NK-92 (cell line): ENCODE results near the gene TAF1.
"Not testable (repeated sequence)": the region's sequence is repeated elsewhere in the genome, so short reads cannot be mapped to it uniquely, and the experiment has no call there.

Experiments used
- DNase-seq: peaks from one replicate; lab custom pipeline; 2025; ENCODE audit not compliant: unreplicated experiment; lab: John Stamatoyannopoulos, UW

TAF1 gene

DNA sequence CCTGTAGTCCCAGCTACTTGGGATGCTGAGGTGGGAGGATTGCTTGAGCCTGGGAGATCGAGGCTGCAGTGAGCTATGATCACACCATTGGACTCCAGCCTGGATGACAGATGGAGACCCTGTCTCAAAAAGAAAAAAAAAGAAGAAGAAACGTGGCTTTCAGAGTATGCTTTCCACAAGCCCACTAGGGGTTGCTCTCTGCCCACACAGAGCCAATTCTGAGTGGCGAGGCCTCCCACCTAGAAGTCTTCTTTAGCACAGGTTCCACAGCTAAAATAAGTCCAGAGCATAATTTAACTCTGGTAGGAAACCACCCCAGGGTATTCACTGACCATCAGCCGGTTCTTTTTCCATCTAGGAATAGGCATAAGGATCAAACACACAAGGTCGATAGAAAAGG, 50.1 kb downstream of the TAF1 start:
- not testable (repeated sequence) for DNase-seq

DNA sequence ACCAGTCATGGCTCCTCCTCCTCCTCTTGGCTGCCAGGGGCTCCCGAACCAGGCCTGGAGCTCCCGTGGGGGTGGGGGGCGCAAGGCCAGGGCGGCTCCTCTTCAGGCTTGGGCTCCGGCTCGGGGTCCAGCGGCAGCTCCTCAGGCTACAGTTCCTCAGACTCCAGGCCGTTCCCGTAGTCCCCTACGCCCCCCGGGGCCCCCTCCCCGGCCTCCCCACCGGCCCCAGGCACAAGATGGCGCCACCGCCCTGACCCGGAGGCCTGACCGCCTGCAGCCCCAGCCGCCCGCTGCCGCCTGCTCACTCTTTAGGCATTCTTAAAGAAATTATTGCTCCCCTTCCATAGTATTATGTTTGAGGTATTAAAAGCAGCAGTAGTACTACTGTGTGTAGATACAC, 54.5 kb downstream of the TAF1 start:
- no peak for DNase-seq

DNA sequence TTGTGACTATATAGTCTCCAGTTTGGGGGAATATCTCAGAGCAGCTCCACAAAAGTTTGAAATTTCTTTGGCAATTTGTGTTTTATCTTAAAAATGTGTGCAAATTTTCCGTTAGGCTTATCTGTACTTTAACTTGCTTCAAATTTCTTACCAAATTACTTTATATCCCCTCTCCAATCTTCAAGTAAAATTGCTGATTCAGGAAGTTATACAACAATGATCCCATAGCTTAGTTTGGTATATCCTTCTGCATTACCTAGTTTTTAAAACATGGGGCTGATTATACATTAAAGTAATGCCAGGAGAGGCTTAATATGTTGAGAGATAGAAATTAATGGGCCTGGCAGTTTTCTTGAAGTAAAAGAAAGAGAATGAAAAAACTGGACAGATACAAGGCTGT, 66.6 kb downstream of the TAF1 start:
- no peak for DNase-seq

DNA sequence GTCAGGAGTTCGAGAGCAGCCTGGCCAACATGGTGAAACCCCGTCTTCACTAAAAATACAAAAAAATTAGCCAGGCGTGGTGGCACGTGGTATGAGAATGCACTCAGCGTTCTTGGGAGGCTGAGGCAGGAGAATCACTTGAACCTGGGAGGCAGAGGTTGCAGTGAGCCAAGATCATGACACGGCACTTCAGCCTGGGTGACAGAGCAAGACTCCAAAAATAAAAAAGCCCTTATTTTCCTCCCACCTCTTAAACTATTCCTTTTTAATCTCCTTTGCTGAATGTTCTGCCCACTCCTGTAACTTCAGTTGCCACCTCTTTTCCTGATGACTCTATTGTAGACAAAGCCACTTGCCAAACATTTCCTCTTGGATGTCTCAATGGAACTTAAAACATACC, 72.6 kb downstream of the TAF1 start:
- DNase-seq: no peak

DNA sequence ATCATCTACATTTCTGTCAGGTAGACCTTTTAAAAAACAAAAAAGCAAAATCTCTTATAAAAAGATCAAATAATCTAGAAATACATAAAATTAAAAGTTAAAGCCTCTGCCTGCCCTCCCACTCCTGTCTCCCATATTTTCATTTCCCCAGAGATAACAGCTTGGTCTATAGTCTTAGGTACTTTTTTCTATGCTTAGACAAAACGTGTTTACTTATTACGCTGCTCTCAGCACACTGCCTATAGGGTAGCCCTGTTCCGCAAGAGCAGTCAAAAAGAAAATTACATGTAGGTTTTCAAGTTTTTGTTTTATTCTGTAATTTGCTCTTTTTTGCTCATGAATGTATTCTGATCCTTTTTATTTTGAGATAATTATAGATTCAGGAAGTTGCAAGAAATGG, 73.3 kb downstream of the TAF1 start:
- no peak for DNase-seq

DNA sequence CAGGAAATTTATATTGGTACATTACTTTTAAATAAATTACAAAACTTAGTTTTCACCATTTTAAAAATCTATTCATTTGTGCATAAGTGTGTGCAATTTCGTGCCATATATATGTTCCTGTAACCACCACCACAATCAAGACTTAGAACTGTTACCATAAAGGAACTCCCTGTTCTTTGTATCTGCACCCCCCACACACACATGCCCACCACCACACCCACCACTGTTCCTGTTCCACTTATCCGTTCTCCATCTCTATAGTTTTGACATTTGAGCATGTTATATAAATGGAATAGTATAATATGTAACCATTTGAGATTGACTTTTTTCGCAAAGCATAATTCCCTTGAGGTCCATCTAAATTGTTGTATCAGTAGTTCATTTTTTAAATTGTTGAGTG, 73.7 kb downstream of the TAF1 start:
- no peak for DNase-seq

DNA sequence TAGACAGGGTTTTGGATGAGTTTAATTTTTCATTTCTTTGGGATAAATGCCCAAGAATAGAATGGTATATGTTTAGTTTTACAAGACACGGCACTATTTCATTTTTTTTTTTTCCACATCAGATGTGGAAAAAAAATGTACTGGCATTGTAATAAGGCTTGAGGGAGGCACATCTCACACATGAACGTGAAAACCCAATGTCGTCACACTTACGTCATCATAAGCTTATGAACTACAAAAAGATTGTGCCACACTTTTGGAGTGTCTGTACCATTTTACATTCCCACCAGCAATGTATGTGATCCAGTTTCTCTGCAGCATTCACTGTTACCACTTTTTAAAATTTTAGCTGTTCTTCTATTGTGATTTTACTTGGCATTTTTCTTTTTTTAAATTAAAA, 74.2 kb downstream of the TAF1 start:
- DNase-seq: no peak

GRCh38 chrX:71441809-71442208, 75.7 kb downstream of the TAF1 start:
- DNase-seq: not testable (repeated sequence)

- no peak for DNase-seq
These were observed 84.4 kb downstream of the TAF1 start for GRCh38 chrX:71450433-71451106.

DNA sequence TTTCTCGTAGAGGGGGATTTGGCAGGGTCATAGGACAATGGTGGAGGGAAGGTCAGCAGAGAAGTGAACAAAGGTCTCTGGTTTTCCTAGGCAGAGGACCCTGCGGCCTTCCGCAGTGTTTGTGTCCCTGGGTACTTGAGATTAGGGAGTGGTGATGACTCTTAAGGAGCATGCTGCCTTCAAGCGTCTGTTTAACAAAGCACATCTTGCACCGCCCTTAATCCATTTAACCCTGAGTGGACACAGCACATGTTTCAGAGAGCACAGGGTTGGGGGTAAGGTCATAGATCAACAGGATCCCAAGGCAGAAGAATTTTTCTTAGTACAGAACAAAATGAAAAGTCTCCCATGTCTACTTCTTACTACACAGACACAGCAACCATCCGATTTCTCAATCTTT, 85.4 kb downstream of the TAF1 start:
- not testable (repeated sequence) for DNase-seq

DNA sequence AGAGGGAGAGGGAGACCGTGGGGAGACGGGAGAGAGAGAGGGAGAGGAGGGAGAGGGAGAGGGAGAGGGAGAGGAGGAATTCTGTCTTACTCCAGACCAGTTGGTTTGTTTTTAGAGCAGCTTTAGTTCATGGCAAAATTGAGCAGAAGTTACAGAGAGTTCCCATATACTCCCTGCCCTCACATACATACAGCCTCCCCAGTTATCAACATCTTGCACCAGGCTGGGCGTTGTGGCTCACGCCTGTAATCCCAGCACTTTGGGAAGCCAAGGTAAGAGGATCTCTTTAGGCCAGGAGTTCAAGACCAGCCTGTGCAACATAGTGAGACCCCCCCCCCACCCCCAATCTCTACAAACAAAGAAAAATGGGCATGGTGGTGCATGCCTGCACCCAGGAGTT, 86.9 kb downstream of the TAF1 start:
- DNase-seq: no peak

GRCh38 chrX:71454222-71454621, 88.1 kb downstream of the TAF1 start:
- DNase-seq: no peak

GRCh38 chrX:71458866-71459265, 92.7 kb downstream of the TAF1 start:
- no peak for DNase-seq

- no peak for DNase-seq
These were observed 98.8 kb downstream of the TAF1 start for GRCh38 chrX:71464968-71465367.

DNA sequence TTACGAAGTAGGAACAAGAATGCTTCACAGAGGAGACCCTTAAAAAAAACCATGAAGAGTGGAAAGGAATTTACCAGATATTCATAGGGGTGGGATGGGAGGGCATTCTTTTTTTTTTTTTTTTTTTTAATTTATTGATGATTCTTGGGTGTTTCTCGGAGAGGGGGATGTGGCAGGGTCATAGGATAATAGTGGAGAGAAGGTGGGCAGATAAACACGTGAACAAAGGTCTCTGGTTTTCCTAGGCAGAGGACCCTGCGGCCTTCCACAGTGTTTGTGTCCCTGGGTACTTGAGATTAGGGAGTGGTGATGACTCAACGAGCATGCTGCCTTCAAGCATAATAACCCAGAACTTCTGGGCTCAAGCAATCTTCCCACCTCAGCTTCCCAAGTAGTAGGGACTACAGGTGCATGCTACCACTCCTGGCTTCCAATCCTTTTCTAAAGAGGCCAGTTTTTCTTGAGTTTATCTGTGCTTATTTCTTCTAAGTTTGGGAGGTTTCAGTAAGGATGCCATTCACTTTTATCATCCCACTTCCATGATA, 100.9 kb downstream of the TAF1 start:
- DNase-seq: no peak

GRCh38 chrX:71475785-71476540, 109.8 kb downstream of the TAF1 start:
- DNase-seq: no peak

GRCh38 chrX:71482228-71482958, 116.2 kb downstream of the TAF1 start:
- DNase-seq: no peak

DNA sequence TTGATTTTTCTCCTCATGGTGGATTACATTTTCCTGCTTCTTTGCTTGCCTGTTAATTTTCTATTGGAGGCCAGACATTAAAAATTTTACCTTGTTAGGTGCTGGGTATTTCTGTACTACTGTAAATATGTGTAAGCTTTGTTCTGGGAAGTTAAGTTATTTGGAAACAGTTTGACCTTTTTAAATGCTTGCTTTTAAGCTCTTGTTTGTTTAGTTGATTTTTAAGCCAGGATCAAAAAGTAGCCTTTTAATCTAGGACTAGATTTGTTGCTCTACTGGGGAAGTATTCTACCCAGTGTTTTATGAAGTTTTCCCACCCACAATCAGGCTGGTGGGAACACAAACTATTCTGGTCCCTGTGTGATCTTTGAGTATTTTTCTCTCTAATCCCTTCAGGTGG, 121.7 kb downstream of the TAF1 start:
- no peak for DNase-seq

DNA sequence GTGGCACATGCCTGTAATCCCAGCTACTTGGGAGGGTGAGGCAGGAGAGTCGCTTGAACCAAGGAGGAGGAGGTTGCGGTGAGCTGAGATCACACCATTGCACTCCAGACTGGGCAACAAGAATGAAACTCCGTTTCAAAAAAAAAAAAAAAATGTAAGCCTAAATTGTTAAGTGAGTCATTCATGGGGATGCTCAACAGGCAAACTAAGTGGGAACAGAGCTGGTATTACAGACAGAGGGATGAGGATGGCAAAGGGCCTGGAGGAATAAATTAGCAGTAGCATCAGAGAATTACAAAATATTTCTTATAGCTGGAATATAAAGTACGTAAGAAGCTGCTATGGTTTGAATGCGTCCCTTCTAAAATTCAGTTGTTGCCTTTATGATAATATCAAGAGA, 123.4 kb downstream of the TAF1 start:
- DNase-seq: no peak

DNA sequence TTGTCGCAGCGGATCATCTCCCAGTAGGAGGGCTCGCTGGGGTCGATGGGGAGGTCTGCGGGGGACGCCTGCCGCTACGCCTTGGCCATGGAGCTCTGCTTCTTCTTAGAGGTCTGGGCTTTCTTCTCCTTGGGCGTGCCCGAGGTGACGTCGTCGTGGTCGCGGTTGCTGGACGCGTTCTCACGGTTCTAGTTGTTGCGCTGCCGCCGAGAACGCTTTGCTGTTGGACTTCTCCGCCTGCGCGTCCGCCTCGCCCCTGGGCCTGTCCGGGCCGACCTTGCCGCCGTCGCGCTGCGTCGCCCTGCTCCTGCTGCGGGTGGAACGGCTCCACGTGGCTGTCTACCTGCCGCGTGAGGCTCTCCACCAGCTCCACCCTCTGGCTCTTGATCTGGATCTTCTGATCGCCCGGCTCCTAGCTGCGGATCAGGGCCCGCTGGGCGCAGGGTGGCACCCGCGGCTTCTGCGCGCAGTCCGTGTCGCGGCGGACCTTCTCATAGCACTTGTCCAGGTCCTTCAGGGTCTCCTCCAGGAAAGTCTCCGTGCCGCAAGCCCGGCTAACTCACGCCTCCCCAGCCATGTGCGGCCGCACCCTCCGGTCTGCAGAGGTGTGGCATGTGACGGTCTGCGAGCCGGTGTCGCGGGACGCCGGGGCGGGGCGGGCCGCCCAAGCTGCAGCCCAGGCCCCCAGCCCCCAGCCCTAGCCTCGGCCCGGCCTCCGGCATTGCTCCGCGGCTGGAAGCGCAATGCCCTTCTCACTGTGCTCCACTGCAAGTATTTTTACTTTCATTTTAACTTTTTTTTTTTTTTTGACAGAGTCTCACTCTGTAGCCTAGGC, 126.3 kb downstream of the TAF1 start:
- DNase-seq: no peak

GRCh38 chrX:71493111-71493613, 127.0 kb downstream of the TAF1 start:
- DNase-seq: no peak
